Fibroblast of the conjunctiva (primary cell): ENCODE measurements around the gene ZNF219.

ENCODE experiments used
- DNase-seq: peaks from one replicate; pipeline ENCODE4 v3.0.0-alpha.2; 2010; ENCODE audit warnings: low read depth

ZNF219 gene

DNA sequence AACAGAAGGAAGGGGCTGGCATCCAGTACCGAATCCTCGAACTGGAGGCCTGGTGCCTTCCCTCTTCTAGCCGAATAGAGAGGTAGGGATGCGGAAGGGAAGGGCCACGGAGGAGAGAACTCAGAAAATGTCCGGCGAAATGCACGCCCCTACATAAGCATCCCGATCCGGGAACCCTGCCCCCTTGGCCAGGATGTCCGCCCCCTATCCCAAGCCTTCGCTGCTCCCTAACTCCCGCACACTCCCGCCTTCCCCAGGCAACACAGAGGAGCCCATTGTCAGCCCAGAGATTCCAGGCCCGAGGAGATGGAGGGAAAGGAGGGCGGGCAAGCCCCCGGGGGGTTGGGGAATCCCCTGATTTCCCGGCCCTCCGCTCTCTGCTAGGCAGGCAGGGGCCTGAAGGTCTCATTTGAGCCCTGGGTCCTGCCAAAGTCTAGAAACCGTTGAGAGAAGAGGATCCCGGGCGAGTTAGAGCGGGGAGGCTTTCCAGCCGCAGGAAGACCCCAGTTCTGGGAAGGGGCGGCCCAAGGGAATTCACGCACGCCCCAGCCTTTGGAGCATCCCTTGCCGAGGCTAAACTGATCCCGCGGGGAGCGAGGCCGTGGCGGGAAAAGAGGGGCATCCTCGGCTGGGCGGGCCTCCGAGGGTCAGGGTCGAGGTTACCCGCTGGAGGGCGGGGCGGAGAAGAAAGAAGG lies 28.9 kb downstream of the ZNF219 start:
- DNase-seq, result no peak

GRCh38 chr14:21068521-21069387 lies 29.7 kb downstream of the ZNF219 start:
- DNase-seq, result no peak

DNA sequence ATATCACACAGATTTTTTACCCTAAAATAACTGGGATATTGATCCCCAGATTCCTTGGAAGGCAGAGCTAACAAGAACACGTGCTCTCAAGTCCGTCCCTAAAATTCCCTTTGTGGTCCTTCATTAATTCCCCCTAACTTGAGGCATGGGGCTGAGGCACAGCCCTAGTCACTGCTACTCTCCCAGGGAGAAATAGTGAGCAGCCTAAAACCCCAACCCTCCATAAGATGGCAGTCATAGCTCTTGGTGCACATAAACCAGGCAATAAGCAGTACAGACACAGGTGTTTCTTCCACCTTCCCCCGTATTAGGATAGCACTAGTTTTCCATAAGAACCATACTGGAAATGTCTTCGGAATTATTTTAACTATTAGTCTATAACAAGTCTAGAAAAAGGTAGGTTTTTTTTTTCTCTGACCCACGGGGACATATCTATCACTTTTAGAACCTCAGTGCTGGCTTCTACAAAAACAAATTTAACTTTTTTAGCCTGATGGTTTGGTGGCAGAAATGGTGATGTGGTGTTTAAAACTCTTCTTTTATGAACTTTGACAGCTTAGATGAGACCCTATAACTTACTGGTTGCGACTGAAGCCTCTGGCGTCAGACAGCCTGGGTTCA lies 31.5 kb downstream of the ZNF219 start:
- DNase-seq, result no peak

GRCh38 chr14:21063479-21063878 lies 35.0 kb downstream of the ZNF219 start:
- no peak for DNase-seq

GRCh38 chr14:21061347-21061668 lies 37.1 kb downstream of the ZNF219 start:
- DNase-seq, result no peak

DNA sequence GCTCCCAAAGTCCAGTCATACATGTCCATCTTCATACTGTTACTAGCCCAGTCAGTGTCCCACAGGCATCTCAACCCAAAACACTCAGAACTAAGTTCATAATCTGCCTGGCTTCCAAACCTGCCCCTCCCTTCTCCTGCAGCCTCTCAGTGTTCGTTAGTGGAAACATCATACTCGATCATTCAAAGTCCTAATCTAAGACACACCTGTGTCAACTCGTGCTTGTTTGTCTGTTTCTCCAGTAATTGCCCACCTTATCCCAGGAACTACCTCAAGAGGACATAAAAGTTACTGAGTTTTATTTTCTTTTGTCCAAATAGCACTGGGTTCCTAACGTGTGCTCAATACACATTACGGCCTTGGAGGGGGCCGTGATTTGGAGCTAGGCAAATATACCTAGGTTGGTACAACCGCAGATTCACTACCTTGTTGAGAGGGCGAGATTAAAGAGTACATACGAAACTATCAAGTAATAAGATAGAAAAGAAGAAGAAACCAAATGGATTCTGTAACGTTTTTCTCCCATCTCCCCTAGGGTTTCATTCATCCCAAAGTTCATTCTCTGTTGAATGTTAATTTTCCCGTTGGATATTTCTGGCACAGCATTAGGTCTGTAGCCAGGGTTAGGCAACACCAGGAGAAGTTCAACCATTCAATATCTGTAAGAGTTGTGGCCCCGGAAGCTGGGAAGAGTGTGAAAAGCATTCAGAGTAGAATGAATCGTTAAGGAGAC lies 37.7 kb downstream of the ZNF219 start:
- DNase-seq, result no peak

GRCh38 chr14:21059842-21060613 lies 38.4 kb downstream of the ZNF219 start:
- DNase-seq, result no peak

- DNase-seq, result no peak
Measured at GRCh38 chr14:21058903-21059302, 39.6 kb downstream of the ZNF219 start.

GRCh38 chr14:21057803-21058675 lies 40.4 kb downstream of the ZNF219 start, which contains the start of gene RNASE8:
Gene RNASE8 (plus strand): TSS chr14:21057822. CDS start chr14:21057893, 71 bp downstream.
- no peak for DNase-seq

DNA sequence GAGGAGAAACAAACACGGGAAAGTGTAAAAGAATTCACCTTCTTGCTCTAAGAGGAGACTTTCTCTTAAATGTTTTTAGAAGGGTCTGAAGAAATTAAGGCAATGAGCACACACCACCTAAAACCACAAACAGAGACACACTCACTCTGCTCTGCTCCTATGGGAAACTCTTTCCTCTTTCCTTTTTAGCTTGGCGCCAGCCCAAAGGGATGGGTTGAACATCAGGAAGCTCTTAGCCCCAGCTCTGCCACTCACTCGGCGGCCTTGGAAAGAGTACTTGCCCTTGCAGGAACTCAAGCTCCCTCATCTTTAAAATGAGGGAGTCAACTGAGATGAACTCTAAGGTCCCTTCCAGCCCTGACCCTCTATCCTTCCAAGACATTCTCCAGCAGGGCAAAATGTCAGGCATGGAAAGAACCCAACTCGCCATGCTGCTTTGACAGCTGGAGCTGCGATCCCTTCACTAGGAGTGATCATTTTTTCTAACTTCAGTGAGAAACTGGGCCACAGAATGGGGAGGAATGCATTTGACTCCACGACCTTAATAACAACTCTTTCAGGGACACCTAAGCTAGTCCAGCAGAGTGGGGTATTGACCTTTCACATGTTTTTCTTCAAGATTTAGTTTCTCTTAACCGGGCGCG lies 41.8 kb downstream of the ZNF219 start:
- DNase-seq, result no peak

DNA sequence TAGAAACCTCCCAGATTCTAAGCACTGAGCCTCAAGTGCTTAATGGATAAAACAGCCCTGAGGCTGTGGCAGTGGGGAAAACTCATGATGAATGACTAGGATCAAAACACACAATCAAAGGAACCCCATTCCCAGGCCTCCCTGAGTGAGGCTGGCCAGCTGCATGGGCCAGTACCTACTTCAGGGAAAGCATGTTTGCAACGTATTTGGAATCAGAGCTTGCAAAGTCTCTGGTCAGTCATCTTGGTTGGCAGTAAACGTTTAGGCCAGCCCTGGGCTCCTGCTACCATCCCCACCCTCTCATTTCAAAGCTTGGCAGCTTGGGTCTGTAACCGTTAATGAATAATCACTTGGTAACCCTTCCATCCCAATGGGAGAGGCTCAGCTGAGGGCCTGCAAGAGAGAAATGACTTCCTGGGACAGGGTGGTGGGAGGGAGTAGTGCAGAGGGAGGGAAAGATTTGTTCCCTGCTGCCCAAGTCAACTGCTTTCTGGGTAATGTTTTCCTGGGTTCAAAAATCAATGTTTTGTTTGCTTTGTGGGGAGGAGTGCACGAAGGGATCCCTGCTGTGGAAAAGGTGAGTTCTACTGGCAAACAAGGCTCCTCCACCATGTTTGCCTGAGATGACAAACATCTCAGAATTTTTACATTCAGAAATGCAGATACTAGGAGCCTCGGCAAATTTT lies 42.9 kb downstream of the ZNF219 start:
- DNase-seq, result no peak

DNA sequence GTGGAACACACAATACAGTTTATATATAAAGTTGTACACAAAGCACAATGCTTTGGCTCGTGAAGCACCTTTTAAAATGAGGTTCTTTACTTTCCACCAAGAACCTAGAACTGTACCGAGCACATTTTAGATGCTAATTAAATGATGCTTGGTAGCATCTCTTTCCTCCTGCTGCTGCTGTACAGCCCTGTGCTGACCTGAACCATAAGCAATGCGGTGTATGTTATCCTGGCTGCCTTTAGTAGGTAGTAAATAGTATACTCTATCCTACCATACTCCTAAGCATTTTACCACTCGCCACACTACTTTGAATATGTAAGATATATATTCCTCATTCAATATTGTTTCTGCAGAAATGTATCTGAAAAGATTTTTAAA lies 43.7 kb downstream of the ZNF219 start:
- no peak for DNase-seq

- no peak for DNase-seq
Measured at GRCh38 chr14:21054123-21054767, 44.2 kb downstream of the ZNF219 start.

- DNase-seq, result no peak
Measured at GRCh38 chr14:21053184-21054122, 45.0 kb downstream of the ZNF219 start.

DNA sequence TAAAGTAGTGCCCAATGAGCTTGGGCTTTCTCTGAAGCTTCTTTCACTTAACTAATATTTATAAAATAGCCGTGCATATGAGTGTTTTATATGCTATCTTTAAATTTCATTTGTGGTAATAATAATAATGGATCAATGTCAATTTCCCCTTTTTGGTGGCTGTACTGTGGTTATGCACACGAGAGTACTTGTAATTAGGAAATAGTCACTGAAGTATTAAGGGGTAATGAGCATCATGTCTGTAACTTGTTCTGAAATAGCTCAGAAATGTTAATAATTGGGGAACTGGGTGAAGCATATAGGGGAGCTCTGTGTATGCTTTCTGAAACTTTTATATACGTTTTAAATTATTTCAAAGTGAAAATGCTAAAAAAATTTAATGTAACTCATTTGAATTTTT lies 47.9 kb downstream of the ZNF219 start:
- DNase-seq, result no peak

- DNase-seq, result no peak
Measured at GRCh38 chr14:21049271-21049673, 49.2 kb downstream of the ZNF219 start.

GRCh38 chr14:21048638-21049037 lies 49.8 kb downstream of the ZNF219 start:
- DNase-seq, result no peak

- no peak for DNase-seq
Measured at GRCh38 chr14:21047378-21047781, 51.1 kb downstream of the ZNF219 start.
